Left hindlimb (tissue), 1 donor: ENCODE measurements around the gene KCNS3.
A peak's percentile ranks its signal among the peaks of the same experiment; 100 is the strongest.

ENCODE experiments used
- DNase-seq: peaks from one replicate; pipeline ENCODE4 v3.0.0-alpha.2; 2018

Gene KCNS3, protein sequence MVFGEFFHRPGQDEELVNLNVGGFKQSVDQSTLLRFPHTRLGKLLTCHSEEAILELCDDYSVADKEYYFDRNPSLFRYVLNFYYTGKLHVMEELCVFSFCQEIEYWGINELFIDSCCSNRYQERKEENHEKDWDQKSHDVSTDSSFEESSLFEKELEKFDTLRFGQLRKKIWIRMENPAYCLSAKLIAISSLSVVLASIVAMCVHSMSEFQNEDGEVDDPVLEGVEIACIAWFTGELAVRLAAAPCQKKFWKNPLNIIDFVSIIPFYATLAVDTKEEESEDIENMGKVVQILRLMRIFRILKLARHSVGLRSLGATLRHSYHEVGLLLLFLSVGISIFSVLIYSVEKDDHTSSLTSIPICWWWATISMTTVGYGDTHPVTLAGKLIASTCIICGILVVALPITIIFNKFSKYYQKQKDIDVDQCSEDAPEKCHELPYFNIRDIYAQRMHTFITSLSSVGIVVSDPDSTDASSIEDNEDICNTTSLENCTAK

DNA sequence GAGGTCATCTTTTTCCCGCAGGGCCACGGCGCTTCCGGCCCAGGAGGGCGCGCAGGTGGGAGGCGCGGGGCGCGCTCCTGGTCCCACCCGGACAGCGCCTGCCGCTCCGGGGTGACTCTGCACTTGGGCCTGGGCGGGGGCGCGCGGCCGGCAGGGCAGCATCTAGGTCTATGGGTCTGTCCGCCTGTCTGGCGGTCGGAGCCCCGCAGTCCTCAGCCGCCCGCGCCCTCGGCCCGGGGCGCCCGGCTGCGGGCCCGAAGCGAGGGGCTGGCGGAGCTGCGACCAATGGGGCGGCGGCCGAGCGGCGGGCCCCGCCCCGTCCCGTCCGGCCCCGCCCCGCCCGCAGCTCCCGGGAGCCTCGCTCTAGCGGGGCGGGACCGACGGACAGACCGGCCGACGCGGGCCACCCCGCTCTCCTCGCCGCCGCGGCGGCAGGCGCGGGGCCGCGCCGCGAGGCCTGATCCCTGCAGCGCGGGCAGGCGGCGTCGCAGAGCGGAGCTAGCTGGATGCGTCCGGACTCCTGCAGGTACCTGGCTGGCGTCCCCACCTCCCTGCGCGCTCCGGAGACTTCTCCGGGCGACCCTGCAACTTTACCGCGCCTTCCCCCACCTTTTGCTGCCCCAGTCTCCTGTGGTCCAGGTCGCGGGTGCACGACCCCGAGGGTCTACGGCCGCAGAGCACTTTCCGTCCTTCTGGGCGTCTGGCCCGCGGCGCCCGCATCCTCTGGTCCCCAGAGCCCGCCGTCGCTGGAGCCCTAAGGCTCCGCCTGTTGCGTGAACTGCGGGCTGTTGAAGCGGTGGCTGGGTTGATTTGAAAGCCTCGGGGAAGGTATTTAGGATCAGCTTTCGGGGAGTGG is at the start of gene KCNS3:
Gene KCNS3, plus strand, starts transcription at position 387 of the 856 bp plus-strand sequence. CDS start 52,342 bp downstream, outside the sequence.
- DNase-seq: peak; percentile 40

DNA sequence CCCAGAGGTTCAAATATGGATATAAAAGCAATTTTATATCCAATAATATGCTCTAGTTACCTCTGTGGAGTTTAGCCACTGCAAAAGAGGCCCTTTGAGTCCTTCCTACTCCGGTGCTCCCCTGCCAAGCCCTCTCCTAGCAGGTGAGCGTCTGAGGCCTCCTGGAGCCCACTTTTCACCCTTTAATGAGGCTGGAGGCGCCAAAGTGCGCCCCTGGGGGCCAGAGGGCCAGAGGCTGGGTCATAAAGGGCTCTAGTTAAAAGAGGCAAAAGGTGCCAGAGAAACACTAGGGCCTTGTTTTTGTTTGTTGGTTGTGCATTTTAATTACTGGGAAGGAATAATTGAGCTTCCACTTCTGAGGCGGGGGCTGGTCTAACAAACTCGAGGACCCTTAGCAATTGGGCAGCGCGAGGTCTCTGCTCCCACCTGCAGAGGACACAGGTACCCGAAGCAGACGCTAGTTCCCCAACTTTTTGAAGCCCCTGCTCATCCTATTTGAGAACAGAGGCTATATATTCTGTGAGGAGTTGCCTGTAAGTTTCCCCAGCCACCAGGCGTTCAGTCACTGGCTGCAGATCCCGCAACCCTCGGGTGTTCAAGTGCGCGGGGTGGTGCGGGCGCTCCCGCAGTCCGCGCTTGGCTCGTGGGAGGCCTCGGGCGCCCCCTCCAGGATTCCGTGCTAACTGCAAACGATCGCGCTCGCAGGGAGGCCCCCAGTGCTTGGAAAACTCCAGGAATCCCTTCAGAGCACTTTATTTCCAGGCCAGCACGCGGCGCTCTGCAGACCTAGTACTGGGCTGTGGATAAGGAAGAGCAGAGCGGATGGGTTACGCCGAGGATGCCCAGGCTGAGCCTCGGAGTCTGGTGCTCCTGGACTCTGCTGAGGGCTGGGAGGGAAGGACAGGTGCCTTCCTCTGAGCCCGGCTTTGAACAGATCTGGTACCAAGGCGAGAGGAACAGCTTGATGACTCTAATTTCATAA is 48.1 kb upstream of the KCNS3 start:
- peak; percentile 85 for DNase-seq

DNA sequence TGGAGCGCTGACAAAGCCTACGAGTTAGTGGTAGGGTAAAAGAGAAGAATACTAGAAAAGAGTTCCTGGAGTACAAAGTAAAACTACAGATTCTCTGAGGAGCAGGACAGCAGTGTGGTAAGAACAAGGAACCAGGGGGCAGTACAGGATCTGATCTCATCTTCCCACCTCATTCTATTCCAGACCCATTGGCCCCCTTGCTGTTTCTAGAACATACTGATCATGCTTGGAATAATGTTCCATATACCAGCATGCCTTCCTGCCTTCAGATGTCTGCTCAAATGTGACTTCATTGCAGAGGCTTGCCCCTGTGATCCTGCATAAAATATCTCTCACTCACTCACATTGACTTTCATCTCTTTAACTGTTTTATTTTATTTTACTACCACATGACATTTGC is 43.0 kb upstream of the KCNS3 start:
- DNase-seq: no peak

DNA sequence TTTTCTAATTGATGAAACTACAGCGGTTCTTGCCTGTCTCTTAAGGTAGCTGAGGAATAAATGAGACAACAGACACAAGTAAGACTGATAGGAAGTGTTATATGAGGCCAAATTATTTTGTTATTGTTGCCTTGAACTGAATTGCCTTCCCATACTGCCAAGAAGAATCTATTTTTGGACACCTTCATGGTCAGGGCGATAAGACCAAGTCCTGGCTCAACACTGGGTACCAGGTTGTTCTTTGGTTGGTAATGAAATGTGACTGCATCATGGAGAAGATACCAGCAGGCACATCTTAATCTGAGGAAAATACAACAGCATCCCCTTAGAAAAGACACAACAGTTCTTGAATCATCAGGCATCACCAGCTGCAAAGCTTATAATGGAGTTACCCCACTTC is 38.5 kb upstream of the KCNS3 start:
- no peak for DNase-seq

DNA sequence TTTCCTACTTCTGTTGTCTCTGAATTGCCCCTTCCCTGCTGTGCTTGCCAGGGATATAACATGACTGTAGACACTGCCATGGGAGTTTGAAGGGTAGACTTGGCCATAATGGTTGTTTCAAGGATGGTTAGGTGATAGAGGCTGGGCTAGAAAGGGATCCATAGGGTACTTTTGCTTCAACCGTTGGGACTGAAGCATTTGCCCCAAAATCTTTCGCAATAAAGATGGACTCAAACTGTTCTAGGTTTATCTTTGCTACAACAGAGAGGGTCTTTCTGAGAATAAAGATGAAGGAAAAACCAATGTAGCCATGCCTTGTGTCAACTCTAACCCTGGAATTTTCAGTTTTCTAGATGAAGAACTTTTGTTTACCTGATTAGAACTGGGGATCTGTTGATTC is 35.0 kb upstream of the KCNS3 start:
- DNase-seq: no peak

DNA sequence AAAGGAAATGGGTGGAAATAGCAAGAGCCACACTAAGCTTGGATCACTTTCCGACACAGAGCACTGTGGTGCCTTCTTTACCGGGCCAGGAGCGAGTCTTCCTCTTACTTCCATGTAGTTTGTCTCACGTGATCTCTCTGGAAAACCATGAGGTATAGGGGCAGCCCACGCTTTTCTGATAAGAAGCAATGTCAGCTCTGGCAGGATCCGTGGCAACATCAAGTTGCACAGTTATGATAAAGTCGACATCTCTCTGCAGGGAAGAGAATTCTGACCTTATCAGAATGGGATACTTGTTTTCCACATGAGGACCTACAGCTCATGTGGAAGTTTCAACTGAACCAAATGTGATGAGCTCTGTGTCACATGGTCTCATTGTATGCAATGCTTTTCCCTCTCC is 32.7 kb upstream of the KCNS3 start:
- DNase-seq: no peak

DNA sequence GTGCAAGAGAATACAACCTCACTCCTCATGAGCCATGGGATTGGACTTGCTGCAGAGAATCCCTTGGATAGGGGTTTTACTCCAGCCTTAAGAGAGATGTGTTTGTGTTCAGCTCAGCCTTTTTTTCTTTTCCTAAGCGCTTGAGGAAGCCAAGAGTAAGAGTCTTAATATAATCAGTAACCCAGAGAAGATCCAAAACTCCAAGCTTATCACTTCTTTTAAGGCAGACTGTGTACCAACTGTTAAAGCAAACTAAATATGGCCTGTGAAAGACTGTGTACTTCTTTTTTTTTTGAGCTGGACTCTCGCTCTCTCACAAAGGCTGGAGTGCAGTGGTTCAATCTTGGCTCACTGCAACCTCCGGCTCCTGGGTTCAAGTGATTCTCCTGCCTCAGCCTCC is 31.8 kb upstream of the KCNS3 start:
- DNase-seq: no peak

DNA sequence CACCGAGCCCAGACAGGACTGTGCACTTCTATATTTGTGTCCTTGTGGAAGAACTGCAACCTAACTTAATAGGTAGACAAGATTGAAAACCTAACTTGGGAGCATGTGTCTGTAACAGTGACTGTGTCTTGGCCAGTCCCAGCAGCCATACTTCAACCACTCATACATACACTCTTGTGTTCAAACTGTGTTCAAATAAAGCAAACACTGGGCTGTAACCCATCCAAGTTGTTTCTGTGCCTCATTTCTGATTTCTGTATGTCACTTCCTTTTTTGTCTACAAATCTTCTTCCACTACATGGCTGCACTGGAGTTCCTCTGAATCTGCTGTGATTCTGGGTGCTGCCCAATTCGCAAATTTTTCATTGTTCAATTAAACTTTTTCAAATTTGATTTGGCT is 31.2 kb upstream of the KCNS3 start:
- DNase-seq: no peak

DNA sequence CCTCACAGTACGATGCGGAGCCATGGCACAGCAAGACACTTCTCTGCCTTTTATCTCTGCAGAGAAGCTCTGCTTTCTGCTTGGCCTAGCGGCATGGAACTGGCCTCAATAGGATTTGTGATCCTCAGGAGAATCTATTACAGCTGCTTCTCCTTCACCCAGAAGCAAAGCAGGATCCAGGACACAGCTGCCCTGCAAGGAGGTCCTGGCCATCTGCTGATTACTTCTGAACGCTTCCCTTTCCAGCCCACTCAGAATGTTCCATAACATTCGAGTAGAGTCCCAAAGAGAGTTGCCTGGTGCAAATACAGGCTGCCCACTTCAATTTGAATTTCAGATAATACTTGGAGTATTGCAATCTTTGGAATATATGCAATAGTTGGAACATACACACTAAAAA is 29.2 kb upstream of the KCNS3 start:
- DNase-seq: peak; percentile 34

DNA sequence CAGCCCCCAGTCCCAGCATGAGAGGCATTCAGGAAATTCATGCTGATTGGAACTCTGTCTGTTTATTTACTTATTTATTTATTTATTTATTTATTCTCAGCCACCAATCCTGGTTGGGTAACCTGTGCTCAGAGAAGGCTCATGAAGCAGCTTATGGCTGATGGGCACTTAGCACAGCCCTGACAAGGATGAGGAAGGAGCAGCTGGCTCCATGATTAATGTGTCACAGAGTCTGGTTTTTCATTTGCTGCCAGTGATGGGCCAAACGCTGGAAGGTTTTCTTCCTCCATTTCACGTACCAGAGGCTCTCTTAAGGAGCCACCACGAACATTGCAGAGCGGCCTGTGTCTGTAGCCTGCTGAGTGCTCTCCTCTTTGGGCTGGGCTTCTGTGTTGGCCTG is 28.3 kb upstream of the KCNS3 start:
- DNase-seq: no peak

DNA sequence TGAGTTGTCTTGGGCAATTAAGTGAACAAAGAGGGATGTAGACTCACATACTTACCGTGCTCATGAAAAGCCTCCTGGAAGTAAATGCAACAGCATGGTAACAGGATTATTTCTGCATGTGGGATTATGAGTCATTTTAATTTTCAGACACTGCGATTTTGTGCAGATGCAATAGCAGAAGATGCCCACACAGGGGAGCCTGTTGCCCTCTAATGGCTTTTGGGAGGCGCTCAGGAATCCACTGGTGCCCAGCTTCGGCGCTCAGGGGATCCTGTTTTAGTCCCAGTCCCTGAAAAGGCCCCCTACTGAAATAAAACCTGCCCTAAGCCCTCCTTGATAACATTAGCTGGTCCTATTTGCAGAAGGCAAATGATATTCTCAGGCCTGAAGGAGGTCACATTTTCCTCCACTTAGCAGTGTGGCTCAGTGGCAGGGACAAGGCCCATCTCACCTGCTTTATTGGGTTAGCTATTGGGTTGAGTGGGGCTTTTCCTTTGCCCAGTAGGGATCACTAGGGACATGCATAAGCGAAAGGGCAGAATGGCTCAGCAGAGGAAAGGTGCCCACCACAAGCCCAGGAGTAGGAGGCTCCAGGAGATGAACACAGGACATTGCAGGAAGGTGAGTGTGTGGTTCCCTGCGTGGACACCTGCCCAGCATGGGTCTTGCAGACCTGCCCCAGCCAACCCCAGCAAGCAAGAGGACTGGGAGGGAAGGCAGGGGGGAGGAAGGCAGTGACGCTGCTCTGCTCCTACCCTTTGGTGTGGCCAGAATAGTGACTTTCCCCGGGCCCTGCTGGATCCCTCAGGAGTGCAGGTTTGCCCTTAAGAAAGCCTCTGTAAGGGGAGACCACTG is 26.5 kb upstream of the KCNS3 start:
- DNase-seq: peak; percentile 53

DNA sequence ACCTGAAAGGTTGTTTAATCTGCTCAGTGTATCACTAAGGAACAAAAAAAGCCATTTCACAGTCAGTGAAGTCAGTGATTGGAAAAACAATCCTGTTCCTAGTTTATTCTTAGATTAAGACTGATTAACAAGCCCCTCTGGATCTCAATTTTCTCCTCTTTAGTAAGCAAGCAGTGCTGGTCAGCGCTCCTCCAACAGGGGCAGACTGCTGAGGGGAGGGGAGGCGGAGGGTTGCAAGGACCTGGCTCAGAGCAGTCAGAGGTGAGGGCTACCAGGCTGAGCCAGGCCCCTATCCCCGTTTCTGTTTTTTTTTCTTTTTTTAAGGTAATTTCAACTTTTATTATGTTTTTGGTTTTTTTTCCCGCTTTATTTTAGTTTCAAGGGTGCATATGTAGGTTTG is 24.7 kb upstream of the KCNS3 start:
- no peak for DNase-seq

DNA sequence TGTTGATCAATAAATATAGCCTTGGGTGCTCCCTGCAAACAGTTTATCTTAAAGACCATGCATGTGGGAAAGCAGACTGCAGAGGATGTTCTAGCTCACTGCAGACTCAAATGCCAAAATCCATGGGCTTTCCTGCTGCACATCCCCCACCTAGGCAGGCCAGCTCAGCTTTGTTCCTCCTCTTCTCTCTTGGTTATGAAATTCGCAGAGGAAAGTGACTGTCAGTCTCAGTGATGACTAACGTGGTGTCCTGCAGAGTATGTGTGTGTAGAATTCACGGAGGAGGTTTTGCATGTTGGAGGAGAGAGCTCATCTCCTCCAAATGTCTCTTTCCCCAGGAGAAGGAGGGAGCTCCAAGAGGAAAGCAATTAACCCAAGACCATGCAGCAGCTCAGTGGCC is 21.4 kb upstream of the KCNS3 start:
- DNase-seq: no peak

DNA sequence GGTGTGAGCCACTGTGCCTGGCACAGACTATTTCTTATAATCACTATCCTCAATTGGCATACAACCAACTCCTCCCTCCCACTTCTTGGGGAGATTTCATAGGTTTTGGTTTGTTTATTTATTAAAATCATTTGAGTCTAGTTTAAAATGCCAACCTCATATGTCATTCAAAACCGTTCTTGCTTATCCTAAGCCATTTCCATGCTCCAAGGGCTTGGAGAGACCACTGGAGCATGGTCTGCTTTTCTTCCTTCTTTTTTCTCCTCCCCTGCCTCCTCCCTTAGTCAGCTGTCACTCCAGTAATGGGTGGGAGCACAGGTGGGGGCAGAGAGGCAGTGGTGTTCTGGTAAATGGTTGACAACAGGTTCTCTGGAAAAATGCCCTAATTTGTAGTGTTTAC is 20.4 kb upstream of the KCNS3 start:
- DNase-seq: no peak

DNA sequence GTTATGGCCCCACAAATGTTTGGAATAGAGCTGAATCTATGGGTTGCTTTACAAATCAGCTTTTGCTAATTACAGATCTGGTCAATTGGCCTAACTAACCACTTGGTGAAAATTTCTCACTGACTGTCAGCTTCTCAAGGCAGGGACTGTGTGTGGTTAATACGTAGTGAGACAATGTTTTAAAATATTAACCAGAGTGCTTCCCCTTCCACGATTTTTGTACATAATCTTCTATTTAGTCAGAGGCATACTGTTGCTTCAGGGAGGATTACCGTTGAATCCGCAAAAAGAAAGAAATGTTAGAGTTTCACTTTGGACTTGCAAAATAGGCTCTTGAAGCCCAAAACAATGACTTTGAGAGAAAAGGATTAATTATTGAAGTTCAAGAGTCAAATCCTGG is 14.9 kb upstream of the KCNS3 start:
- no peak for DNase-seq

DNA sequence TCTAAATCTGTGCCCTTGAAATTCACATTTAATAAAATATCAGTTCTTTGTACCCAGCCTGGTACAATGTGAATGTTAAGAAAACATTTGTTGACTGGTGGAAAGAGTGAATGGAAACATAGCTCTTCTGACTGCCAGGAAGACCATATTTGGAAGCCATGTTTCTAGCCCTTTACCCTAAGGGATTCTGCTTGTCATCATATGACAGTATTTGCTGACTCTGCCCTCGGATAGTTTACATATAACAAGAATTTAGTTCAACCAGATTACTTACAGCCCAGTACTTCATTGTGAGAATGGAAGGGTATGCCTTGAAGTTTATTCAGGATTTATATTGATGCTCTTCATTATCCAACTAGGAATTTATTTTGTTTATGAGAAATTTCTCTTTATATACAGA is 13.8 kb upstream of the KCNS3 start:
- no peak for DNase-seq

DNA sequence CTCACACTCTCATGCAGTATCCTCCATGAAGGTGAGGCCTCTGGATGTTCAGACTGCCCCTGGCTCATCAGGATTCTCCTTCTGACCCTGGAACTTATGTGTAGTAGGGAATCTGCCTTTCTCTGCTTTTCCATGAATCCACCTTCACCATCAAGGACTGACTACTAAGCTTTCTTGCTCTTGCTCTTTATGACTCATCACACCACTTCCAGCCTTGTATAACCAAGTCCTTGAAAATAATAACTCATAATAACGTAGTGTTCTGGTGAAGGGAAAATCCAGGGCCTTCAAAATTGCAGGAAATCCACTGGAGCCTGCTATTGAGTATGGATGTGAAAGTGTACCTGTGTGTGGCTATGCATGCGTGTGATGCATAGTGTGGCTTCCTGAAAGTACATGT is 11.3 kb upstream of the KCNS3 start:
- DNase-seq: no peak

DNA sequence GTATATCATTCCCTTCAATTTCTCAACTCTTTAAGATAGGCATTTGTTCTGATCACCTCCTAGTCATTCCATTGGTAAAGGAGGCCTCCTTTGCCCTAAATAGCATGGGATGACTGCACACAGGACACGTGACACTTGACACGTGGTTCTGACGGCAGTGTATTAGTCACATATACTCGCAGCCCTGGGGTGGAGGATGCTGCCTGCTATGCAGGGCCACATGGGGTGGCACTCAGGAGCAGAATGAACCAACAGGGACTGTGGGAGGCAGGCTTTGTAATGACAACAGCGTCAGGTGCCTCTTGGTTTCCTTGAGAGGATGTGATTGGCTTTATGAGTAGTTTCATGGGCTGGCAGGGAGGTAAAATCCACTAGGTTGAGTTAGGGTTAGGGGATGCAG is 9.3 kb upstream of the KCNS3 start:
- DNase-seq: no peak

DNA sequence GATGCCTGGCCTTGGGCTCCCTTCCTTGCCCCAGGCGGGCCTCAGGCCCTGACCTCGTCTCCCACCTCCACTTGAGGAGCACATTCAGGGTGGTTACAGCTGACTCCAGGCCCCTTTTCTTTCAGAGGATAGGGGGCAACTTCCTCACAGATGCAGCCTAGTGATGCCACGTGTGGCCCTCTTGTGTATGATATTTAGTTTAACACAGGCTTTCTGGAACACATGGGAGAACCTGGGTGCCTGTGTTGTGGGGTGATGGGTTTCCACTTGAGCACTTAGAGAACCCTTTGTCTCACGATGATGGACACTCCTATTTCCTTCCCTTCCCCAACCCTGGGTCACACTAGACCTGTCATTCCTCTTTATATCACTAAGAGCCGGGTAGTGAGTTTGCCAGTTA is 6.8 kb upstream of the KCNS3 start:
- no peak for DNase-seq

DNA sequence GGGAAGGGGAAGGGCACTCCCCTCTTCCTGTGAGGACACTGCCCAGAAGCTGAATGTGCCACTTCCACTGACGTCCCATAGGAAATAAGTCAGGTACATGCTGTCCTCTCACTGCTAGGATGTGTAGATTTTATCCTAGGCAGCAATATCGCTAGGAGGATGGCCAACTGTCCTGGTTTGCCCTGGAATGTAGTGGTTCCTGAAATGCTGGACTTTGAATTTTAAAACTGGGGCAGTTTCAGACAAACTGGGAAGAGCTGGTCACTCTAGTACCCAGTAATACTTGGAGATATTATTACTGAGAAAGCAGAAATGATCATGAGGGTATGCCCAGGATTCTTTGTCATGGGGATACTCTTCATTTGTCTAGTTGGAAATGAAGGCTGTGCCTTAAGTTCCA is 5.4 kb upstream of the KCNS3 start:
- no peak for DNase-seq

DNA sequence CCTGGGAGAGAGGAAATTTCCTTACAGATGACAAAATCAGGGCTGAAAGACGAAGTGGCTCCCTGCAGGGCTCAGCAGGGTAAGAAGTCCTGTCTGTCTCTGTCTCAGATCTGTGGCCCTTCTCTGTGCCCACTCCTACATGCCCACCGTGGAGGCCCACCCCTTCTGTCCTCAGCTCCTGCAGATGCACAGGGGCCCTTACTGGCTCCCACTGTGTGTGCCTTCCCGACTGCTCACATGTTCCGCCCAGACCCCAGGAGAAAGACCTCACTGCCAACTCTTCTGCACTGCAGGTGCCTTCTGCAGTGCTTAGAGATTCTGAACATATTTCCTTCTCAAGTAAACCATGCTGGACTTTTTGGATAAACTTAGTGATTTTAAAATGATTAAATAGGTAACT is 1.9 kb upstream of the KCNS3 start:
- no peak for DNase-seq

DNA sequence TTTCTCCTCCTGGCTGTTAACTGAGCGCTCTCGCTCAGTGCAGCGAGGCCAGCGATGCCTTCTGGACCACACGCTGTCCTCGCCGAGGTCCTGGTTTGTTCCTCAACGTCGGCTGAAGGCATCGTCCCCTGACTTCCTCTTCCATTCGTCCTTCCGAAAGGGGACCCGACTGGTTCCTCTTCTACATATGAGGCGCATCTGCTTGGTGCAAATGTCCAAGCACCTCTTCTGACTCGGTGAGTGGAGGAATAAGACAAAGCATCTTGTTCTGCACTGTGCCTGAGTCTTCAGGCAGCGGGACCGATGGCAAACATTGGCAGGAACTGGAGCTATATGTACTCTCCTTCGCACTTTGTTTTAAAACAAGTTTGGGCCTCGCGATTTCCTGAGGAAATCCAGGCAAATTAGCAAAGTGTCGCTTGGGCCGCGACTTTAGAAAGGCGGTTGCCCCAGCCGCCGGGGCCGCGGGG is 621 bp upstream of the KCNS3 start:
- DNase-seq: no peak
